ENCODE measurements around the gene CLEC4G.
"Not testable (repeated sequence)": the region's sequence is repeated elsewhere in the genome, so short reads cannot be mapped to it uniquely, and the experiment has no call there.

- TF ChIP-seq, protein P1, sequence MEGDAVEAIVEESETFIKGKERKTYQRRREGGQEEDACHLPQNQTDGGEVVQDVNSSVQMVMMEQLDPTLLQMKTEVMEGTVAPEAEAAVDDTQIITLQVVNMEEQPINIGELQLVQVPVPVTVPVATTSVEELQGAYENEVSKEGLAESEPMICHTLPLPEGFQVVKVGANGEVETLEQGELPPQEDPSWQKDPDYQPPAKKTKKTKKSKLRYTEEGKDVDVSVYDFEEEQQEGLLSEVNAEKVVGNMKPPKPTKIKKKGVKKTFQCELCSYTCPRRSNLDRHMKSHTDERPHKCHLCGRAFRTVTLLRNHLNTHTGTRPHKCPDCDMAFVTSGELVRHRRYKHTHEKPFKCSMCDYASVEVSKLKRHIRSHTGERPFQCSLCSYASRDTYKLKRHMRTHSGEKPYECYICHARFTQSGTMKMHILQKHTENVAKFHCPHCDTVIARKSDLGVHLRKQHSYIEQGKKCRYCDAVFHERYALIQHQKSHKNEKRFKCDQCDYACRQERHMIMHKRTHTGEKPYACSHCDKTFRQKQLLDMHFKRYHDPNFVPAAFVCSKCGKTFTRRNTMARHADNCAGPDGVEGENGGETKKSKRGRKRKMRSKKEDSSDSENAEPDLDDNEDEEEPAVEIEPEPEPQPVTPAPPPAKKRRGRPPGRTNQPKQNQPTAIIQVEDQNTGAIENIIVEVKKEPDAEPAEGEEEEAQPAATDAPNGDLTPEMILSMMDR (IDR thresholded peaks at IDR 0.05; ENCODE audit: insufficient read depth, low read length, poor library complexity, severe bottlenecking), result not testable (repeated sequence)
- TF ChIP-seq EZH2phosphoT487 (conservative IDR thresholded peaks at IDR 0.05; ENCODE audit: low read length), result not testable (repeated sequence)
Observed at GRCh38 chr19:7765043-7765442, 33.1 kb upstream of the CLEC4G start.

Measured in SU-DHL-6 (cell line).